ENCODE data around the gene NUP188. TPM values are rescaled to one million over a fixed set of nuclear protein-coding genes. Genes with fewer than 3 reads are reported as not detected.

NUP188 gene
- total and polyA plus RNA-seq, 2 donors = 19.2 to 22.0 TPM

- peak in 4 of 9 donors; percentile 35 to 76 (median 55) for DNase-seq (ENCODE audit: low read depth in 6 of 9, low spot score in 9 of 9)
- Histone ChIP-seq H3K9me3 (ENCODE audit: control insufficient read depth in 2 of 2, insufficient read depth in 1 of 2, low read length in 1 of 2) (no peaks in the 10 kb centered on the region), H3K36me3 (ENCODE audit: control insufficient read depth in 2 of 2, insufficient read depth in 2 of 2, low read length in 1 of 2) (peaks cover 11% of the 10 kb centered on the region in 2 donors), H3K27me3 (ENCODE audit: control insufficient read depth in 2 of 2, insufficient read depth in 1 of 2, low read length in 1 of 2) (no peaks in the 10 kb centered on the region), H3K27ac (ENCODE audit: low read depth in 1 of 2, low read length in 1 of 2) (peak overlapping the region; percentile 20 to 71), H3K4me1 (ENCODE audit: control insufficient read depth in 2 of 2, insufficient read depth in 2 of 2, low read length in 2 of 2) (peaks cover 2 to 37% of the 10 kb centered on the region in 2 donors), H3K4me3 (ENCODE audit: low read length in 2 of 2) (peak overlapping the region; percentile 53 to 58)
- WGBS = 22% methylated on average over 32 of the region's 32 CpGs
Measured at GRCh38 chr9:128921881-128922763, 25.4 kb upstream of the NUP188 start.

- Histone ChIP-seq H3K36me3 (ENCODE audit: control insufficient read depth in 2 of 2, insufficient read depth in 2 of 2, low read length in 1 of 2) (no peaks in the 10 kb centered on the region), H3K4me1 (ENCODE audit: control insufficient read depth in 2 of 2, insufficient read depth in 2 of 2, low read length in 2 of 2) (peaks cover 2 to 45% of the 10 kb centered on the region in 2 donors), H3K27ac (ENCODE audit: low read depth in 1 of 2, low read length in 1 of 2) (no peak overlapping the region), H3K27me3 (ENCODE audit: control insufficient read depth in 2 of 2, insufficient read depth in 1 of 2, low read length in 1 of 2) (no peaks in the 10 kb centered on the region), H3K9me3 (ENCODE audit: control insufficient read depth in 2 of 2, insufficient read depth in 1 of 2, low read length in 1 of 2) (no peaks in the 10 kb centered on the region), H3K4me3 (ENCODE audit: low read length in 2 of 2) (no peak overlapping the region)
- 98% methylated on average over 6 of the region's 6 CpGs for WGBS
- DNase-seq (ENCODE audit: low read depth in 6 of 9, low spot score in 9 of 9) = no peak
Measured at GRCh38 chr9:128923493-128923883, 24.0 kb upstream of the NUP188 start.

GRCh38 chr9:128927731-128928411, 19.6 kb upstream of the NUP188 start:
- H3K27ac ChIP-seq (ENCODE audit: low read depth in 1 of 2, low read length in 1 of 2) = no peak overlapping the region
- H3K9me3 ChIP-seq (ENCODE audit: control insufficient read depth in 2 of 2, insufficient read depth in 1 of 2, low read length in 1 of 2) = no peaks in the 10 kb centered on the region
- H3K27me3 ChIP-seq (ENCODE audit: control insufficient read depth in 2 of 2, insufficient read depth in 1 of 2, low read length in 1 of 2) = no peaks in the 10 kb centered on the region
- WGBS = 51% methylated on average over 10 of the region's 10 CpGs
- peak in 6 of 9 donors; percentile 26 to 60 (median 42) for DNase-seq (ENCODE audit: low read depth in 6 of 9, low spot score in 9 of 9)
- H3K36me3 ChIP-seq (ENCODE audit: control insufficient read depth in 2 of 2, insufficient read depth in 2 of 2, low read length in 1 of 2) = no peaks in the 10 kb centered on the region
- H3K4me1 ChIP-seq (ENCODE audit: control insufficient read depth in 2 of 2, insufficient read depth in 2 of 2, low read length in 2 of 2) = peaks cover 0 to 12% of the 10 kb centered on the region in 2 donors
- H3K4me3 ChIP-seq (ENCODE audit: low read length in 2 of 2) = no peak overlapping the region

- no peak overlapping the region for H3K27ac ChIP-seq (ENCODE audit: low read depth in 1 of 2, low read length in 1 of 2)
- no peak for DNase-seq (ENCODE audit: low read depth in 6 of 9, low spot score in 9 of 9)
- peaks cover 0 to 12% of the 10 kb centered on the region in 2 donors for H3K4me1 ChIP-seq (ENCODE audit: control insufficient read depth in 2 of 2, insufficient read depth in 2 of 2, low read length in 2 of 2)
- H3K9me3 ChIP-seq (ENCODE audit: control insufficient read depth in 2 of 2, insufficient read depth in 1 of 2, low read length in 1 of 2) = no peaks in the 10 kb centered on the region
- no peaks in the 10 kb centered on the region for H3K36me3 ChIP-seq (ENCODE audit: control insufficient read depth in 2 of 2, insufficient read depth in 2 of 2, low read length in 1 of 2)
- WGBS = 96% methylated on average over 2 of the region's 2 CpGs
- no peaks in the 10 kb centered on the region for H3K27me3 ChIP-seq (ENCODE audit: control insufficient read depth in 2 of 2, insufficient read depth in 1 of 2, low read length in 1 of 2)
- no peak overlapping the region for H3K4me3 ChIP-seq (ENCODE audit: low read length in 2 of 2)
Measured at GRCh38 chr9:128928624-128929023, 18.9 kb upstream of the NUP188 start.

- H3K9me3 ChIP-seq (ENCODE audit: control insufficient read depth in 2 of 2, insufficient read depth in 1 of 2, low read length in 1 of 2) = no peaks in the 10 kb centered on the region
- H3K27ac ChIP-seq (ENCODE audit: low read depth in 1 of 2, low read length in 1 of 2) = no peak overlapping the region
- peaks cover 0 to 12% of the 10 kb centered on the region in 2 donors for H3K4me1 ChIP-seq (ENCODE audit: control insufficient read depth in 2 of 2, insufficient read depth in 2 of 2, low read length in 2 of 2)
- H3K36me3 ChIP-seq (ENCODE audit: control insufficient read depth in 2 of 2, insufficient read depth in 2 of 2, low read length in 1 of 2) = no peaks in the 10 kb centered on the region
- no peak overlapping the region for H3K4me3 ChIP-seq (ENCODE audit: low read length in 2 of 2)
- WGBS = 86% methylated on average over 4 of the region's 4 CpGs
- H3K27me3 ChIP-seq (ENCODE audit: control insufficient read depth in 2 of 2, insufficient read depth in 1 of 2, low read length in 1 of 2) = no peaks in the 10 kb centered on the region
- no peak for DNase-seq (ENCODE audit: low read depth in 6 of 9, low spot score in 9 of 9)
Measured at GRCh38 chr9:128929560-128929959, 17.9 kb upstream of the NUP188 start.

GRCh38 chr9:128933731-128934130, 13.8 kb upstream of the NUP188 start:
- Histone ChIP-seq H3K36me3 (ENCODE audit: control insufficient read depth in 2 of 2, insufficient read depth in 2 of 2, low read length in 1 of 2) (no peaks in the 10 kb centered on the region), H3K27ac (ENCODE audit: low read depth in 1 of 2, low read length in 1 of 2) (no peak overlapping the region), H3K9me3 (ENCODE audit: control insufficient read depth in 2 of 2, insufficient read depth in 1 of 2, low read length in 1 of 2) (no peaks in the 10 kb centered on the region), H3K4me3 (ENCODE audit: low read length in 2 of 2) (no peak overlapping the region), H3K4me1 (ENCODE audit: control insufficient read depth in 2 of 2, insufficient read depth in 2 of 2, low read length in 2 of 2) (no peaks in the 10 kb centered on the region), H3K27me3 (ENCODE audit: control insufficient read depth in 2 of 2, insufficient read depth in 1 of 2, low read length in 1 of 2) (no peaks in the 10 kb centered on the region)
- 96% methylated on average over 5 of the region's 5 CpGs for WGBS
- no peak for DNase-seq (ENCODE audit: low read depth in 6 of 9, low spot score in 9 of 9)

- H3K27ac ChIP-seq (ENCODE audit: low read depth in 1 of 2, low read length in 1 of 2) = no peak overlapping the region
- no peak overlapping the region for H3K4me3 ChIP-seq (ENCODE audit: low read length in 2 of 2)
- no peaks in the 10 kb centered on the region for H3K4me1 ChIP-seq (ENCODE audit: control insufficient read depth in 2 of 2, insufficient read depth in 2 of 2, low read length in 2 of 2)
- no peaks in the 10 kb centered on the region for H3K36me3 ChIP-seq (ENCODE audit: control insufficient read depth in 2 of 2, insufficient read depth in 2 of 2, low read length in 1 of 2)
- no peak for DNase-seq (ENCODE audit: low read depth in 6 of 9, low spot score in 9 of 9)
- H3K9me3 ChIP-seq (ENCODE audit: control insufficient read depth in 2 of 2, insufficient read depth in 1 of 2, low read length in 1 of 2) = no peaks in the 10 kb centered on the region
- WGBS = 94% methylated on average over 11 of the region's 11 CpGs
- H3K27me3 ChIP-seq (ENCODE audit: control insufficient read depth in 2 of 2, insufficient read depth in 1 of 2, low read length in 1 of 2) = no peaks in the 10 kb centered on the region
Measured at GRCh38 chr9:128936171-128936865, 11.2 kb upstream of the NUP188 start.

- no peaks in the 10 kb centered on the region for H3K36me3 ChIP-seq (ENCODE audit: control insufficient read depth in 2 of 2, insufficient read depth in 2 of 2, low read length in 1 of 2)
- no peak overlapping the region for H3K4me3 ChIP-seq (ENCODE audit: low read length in 2 of 2)
- no peaks in the 10 kb centered on the region for H3K4me1 ChIP-seq (ENCODE audit: control insufficient read depth in 2 of 2, insufficient read depth in 2 of 2, low read length in 2 of 2)
- WGBS = 97% methylated on average over 9 of the region's 9 CpGs
- no peaks in the 10 kb centered on the region for H3K27me3 ChIP-seq (ENCODE audit: control insufficient read depth in 2 of 2, insufficient read depth in 1 of 2, low read length in 1 of 2)
- no peak overlapping the region for H3K27ac ChIP-seq (ENCODE audit: low read depth in 1 of 2, low read length in 1 of 2)
- DNase-seq (ENCODE audit: low read depth in 6 of 9, low spot score in 9 of 9) = no peak
- H3K9me3 ChIP-seq (ENCODE audit: control insufficient read depth in 2 of 2, insufficient read depth in 1 of 2, low read length in 1 of 2) = no peaks in the 10 kb centered on the region
Measured at GRCh38 chr9:128937310-128938165, 10.0 kb upstream of the NUP188 start.

All from thymus (tissue), 11 donors.